ENCODE results near the gene PLTP.
"Not testable (repeated sequence)": the region's sequence is repeated elsewhere in the genome, so short reads cannot be mapped to it uniquely, and the experiment has no call there.

DNA sequence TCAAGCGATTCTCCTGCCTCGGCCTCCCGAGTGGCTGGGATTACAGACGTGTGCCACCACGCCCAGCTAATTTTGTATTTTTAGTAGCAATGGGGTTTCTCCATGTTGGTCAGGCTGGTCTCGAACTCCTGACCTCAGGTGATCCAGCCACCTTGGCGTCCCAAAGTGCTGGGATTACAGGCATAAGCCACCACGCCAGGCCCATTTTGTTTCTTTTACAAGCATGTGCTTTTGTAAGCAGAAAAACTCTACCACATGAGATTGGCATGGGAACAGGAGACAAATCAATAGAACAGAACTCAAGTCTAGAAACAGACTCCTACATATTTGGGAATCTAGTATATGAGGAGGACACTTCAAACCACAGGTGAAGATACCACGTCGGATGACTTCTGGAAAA is 44.4 kb upstream of the PLTP start:
- TF ChIP-seq, protein P1, sequence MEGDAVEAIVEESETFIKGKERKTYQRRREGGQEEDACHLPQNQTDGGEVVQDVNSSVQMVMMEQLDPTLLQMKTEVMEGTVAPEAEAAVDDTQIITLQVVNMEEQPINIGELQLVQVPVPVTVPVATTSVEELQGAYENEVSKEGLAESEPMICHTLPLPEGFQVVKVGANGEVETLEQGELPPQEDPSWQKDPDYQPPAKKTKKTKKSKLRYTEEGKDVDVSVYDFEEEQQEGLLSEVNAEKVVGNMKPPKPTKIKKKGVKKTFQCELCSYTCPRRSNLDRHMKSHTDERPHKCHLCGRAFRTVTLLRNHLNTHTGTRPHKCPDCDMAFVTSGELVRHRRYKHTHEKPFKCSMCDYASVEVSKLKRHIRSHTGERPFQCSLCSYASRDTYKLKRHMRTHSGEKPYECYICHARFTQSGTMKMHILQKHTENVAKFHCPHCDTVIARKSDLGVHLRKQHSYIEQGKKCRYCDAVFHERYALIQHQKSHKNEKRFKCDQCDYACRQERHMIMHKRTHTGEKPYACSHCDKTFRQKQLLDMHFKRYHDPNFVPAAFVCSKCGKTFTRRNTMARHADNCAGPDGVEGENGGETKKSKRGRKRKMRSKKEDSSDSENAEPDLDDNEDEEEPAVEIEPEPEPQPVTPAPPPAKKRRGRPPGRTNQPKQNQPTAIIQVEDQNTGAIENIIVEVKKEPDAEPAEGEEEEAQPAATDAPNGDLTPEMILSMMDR (IDR thresholded peaks at IDR 0.05 in 2 of 3, conservative IDR thresholded peaks at IDR 0.05 in 1 of 3; ENCODE audit: borderline replicate concordance in 1 of 3, insufficient read depth in 1 of 3, low read depth in 2 of 3, low read length in 2 of 3): not testable (repeated sequence)
- TF ChIP-seq ZNF274 (IDR thresholded peaks at IDR 0.05; ENCODE audit: low read depth, low read length); POLR2AphosphoS5 (IDR thresholded peaks at IDR 0.05; ENCODE audit: low read depth, low read length); EZH2 (IDR thresholded peaks at IDR 0.05); FOSL1 (IDR thresholded peaks at IDR 0.05; ENCODE audit: low read depth); ZFX (IDR thresholded peaks at IDR 0.05); CEBPB (IDR thresholded peaks at IDR 0.05; ENCODE audit: low read depth): not testable (repeated sequence)
- TF ChIP-seq, protein P2, sequence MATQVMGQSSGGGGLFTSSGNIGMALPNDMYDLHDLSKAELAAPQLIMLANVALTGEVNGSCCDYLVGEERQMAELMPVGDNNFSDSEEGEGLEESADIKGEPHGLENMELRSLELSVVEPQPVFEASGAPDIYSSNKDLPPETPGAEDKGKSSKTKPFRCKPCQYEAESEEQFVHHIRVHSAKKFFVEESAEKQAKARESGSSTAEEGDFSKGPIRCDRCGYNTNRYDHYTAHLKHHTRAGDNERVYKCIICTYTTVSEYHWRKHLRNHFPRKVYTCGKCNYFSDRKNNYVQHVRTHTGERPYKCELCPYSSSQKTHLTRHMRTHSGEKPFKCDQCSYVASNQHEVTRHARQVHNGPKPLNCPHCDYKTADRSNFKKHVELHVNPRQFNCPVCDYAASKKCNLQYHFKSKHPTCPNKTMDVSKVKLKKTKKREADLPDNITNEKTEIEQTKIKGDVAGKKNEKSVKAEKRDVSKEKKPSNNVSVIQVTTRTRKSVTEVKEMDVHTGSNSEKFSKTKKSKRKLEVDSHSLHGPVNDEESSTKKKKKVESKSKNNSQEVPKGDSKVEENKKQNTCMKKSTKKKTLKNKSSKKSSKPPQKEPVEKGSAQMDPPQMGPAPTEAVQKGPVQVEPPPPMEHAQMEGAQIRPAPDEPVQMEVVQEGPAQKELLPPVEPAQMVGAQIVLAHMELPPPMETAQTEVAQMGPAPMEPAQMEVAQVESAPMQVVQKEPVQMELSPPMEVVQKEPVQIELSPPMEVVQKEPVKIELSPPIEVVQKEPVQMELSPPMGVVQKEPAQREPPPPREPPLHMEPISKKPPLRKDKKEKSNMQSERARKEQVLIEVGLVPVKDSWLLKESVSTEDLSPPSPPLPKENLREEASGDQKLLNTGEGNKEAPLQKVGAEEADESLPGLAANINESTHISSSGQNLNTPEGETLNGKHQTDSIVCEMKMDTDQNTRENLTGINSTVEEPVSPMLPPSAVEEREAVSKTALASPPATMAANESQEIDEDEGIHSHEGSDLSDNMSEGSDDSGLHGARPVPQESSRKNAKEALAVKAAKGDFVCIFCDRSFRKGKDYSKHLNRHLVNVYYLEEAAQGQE (IDR thresholded peaks at IDR 0.05; ENCODE audit: low read depth): not testable (repeated sequence)

Measured in HCT116 (cell line).